NCI-H774 (cell line): ENCODE results near the gene GBX2.

Experiments used
- DNase-seq: peaks from one replicate; lab custom pipeline; 2025; lab: John Stamatoyannopoulos, UW

GBX2 gene

GRCh38 chr2:236168110-236169080 lies at the start of gene GBX2:
Gene GBX2, minus strand, starts transcription at chr2:236168386. Its CDS starts 415 bp downstream, at chr2:236167971.
- peak; percentile 63 for DNase-seq

- no peak for DNase-seq
Measured at GRCh38 chr2:236217926-236218325, 49.7 kb upstream of the GBX2 start.

- DNase-seq: no peak
Measured at GRCh38 chr2:236216711-236217110, 48.5 kb upstream of the GBX2 start.

- DNase-seq: no peak
Measured at GRCh38 chr2:236215761-236216333, 47.7 kb upstream of the GBX2 start.

- no peak for DNase-seq
Measured at GRCh38 chr2:236215196-236215595, 47.0 kb upstream of the GBX2 start.

GRCh38 chr2:236214376-236214995 lies 46.3 kb upstream of the GBX2 start:
- no peak for DNase-seq

GRCh38 chr2:236211296-236211695 lies 43.1 kb upstream of the GBX2 start:
- no peak for DNase-seq

- DNase-seq: no peak
Measured at GRCh38 chr2:236210536-236210935, 42.4 kb upstream of the GBX2 start.

- DNase-seq: no peak
Measured at GRCh38 chr2:236209996-236210395, 41.8 kb upstream of the GBX2 start.

GRCh38 chr2:236209535-236209934 lies 41.3 kb upstream of the GBX2 start:
- no peak for DNase-seq

- no peak for DNase-seq
Measured at GRCh38 chr2:236208019-236208926, 40.1 kb upstream of the GBX2 start.

GRCh38 chr2:236207472-236207871 lies 39.3 kb upstream of the GBX2 start:
- no peak for DNase-seq

- DNase-seq: no peak
Measured at GRCh38 chr2:236205867-236206645, 37.9 kb upstream of the GBX2 start.

GRCh38 chr2:236204953-236205352 lies 36.8 kb upstream of the GBX2 start:
- no peak for DNase-seq

- no peak for DNase-seq
Measured at GRCh38 chr2:236200378-236200777, 32.2 kb upstream of the GBX2 start.

- no peak for DNase-seq
Measured at GRCh38 chr2:236196366-236196765, 28.2 kb upstream of the GBX2 start.

- DNase-seq: no peak
Measured at GRCh38 chr2:236195726-236196125, 27.5 kb upstream of the GBX2 start.

- no peak for DNase-seq
Measured at GRCh38 chr2:236194786-236195185, 26.6 kb upstream of the GBX2 start.

GRCh38 chr2:236193026-236193425 lies 24.8 kb upstream of the GBX2 start:
- no peak for DNase-seq

- DNase-seq: no peak
Measured at GRCh38 chr2:236190674-236191073, 22.5 kb upstream of the GBX2 start.

- DNase-seq: no peak
Measured at GRCh38 chr2:236184701-236185100, 16.5 kb upstream of the GBX2 start.
